HG03521 (cell line): ENCODE measurements around the gene RAD51.

Source experiments
- ATAC-seq: cut with Tn5 transposase; IDR thresholded peaks from one replicate; pipeline ENCODE4 v1.9.1; 2021; ENCODE audit warnings: mild to moderate bottlenecking, moderate library complexity; ENCODE audit not compliant: unreplicated experiment

RAD51 gene

DNA sequence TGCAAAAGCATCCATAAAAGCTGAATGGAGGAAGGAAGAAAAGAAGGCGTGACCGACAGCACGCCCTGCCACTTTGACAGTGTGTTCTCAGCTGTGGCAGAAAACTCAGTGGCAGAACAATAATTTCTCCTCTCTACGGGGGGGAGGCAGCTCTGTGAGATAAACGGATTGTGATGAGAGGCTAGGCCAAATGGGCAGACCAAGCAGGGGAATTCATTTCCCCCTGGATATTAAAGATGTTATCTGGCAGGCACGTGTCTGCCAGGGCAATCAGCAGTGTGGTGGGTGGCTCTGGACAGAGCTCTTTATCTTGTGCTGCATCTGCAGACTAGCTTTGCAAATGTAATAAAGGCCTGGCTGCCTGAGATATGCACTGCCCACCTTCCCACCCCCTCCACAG lies 62.0 kb downstream of the RAD51 start:
- ATAC-seq: no peak

DNA sequence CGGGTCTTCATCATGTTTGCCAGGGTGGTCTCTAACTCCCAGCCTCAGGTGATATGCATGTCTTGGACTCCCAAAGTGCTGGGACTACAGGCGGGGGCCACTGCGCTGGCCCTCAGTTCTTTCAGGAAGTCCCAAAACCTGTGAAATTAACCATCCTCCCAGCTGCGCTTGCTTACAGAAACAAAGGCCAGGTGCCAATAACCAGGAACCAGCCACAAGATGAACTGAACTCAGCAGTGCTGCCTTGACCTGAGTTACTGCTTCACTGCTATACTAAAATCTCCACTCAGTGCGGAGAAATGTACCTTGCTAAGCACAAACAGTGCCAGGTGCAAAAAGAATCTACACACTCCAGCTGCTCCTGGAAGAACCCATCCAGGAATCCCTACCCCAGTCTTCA lies 65.0 kb downstream of the RAD51 start:
- no peak for ATAC-seq

DNA sequence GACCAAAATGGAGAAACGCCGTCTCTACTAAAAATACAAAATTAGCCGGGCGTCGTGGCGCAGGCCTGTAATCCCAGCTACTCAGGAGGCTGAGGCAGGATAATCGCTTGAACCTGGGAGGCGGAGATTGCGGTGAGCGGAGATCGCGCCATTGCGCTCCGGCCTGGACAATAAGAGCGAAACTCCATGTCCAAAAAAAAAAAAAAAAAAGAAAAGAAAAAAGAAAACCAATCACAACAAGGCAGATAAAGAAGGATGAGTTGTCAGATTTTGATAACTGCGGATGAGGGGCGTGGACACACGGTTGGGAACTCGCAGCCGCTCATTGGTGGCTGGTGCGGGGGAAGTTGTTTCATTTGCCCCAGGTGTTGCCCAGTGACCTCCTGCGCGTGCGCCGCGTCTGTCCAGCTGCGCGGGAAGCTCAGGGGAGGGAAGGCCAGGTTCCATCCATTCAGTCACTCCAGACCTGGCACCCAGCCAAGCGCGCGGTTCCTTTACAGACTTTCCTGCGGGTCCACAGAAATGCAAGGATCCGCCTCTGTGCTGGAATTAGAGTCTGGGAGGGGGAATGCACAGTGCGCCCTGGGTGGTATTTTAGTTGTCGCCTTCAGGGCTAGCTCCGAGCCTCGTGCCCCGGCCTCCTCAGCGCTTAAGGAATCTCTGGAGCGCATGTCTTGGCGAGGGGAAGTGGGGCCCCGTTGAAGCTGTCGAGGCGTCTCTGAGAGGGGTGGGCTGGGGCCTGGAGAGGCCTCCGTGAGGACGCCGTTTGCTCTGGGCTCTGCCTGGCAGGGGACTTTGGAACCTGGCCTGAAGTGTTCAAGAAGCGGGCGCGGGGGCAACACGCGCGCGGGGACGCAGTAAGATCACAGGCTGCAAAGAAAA lies 68.2 kb downstream of the RAD51 start:
- ATAC-seq: no peak

DNA sequence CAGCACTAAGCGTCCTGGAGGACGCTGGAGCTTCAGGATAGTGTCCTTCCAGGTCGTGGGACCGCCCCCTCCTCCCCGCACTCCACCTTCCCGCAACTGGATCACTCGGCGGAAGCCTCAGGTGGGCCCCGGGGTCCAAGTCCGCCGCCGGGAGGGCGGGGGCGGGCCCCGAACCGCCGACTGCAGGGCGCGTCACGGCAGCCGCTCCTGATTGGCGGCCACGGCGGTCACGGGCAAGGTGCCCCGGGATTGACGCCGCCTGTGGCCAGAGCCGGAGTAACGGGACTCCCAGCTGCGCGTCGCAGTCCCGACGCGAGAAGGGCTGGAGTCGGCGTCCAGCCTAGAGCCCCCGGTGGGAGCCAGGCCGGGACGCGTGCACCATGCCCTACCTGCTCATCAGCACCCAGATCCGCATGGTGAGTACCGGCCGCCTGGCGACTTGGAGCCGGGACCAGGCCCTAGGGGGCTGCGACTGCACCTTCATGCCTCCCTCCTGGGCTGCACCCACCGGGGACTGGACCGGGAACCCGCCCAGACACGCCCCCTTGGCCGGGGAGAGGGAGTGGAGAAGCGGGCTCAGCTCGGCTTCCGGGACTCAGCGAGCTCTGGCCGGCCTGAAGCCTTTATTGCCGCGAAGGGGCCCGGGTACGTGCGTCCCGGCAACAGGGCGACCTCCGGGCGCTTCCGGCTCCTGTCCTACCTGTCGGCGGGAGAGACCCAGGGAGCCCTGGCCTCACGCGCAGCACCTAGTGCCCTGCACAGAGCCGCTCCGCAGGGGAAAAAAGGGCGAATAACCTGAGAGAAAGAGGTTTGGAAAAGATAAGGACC lies 69.0 kb downstream of the RAD51 start, which contains the start of gene GCHFR:
GCHFR (plus strand) TSS at position 268 of the 828 bp plus-strand sequence; CDS start at position 381, 113 bp downstream.
- peak; percentile 46 for ATAC-seq

DNA sequence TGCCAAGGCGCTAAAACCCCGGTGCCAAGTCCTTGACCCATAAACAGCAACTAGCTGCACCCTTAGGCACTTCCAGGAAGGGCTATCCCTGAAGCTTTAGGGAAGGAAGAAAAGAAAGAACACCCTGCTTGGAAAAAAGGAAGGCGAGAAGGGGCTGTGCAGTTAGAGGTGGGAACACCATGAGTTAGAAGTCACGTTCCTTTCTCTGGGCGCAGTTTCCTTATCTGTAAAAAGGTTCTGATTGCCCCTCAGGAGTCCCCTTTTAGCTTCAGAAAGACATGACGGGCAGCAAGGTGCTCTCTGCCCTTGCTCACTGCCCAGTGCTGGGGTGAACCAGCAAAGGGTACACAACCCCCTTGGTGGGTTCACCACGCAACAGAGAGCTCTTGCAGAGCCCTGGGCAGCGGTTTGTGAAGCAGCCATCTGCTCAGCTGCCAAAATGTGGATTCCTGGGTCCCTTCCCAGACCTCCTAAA lies 69.7 kb downstream of the RAD51 start:
- ATAC-seq: no peak

DNA sequence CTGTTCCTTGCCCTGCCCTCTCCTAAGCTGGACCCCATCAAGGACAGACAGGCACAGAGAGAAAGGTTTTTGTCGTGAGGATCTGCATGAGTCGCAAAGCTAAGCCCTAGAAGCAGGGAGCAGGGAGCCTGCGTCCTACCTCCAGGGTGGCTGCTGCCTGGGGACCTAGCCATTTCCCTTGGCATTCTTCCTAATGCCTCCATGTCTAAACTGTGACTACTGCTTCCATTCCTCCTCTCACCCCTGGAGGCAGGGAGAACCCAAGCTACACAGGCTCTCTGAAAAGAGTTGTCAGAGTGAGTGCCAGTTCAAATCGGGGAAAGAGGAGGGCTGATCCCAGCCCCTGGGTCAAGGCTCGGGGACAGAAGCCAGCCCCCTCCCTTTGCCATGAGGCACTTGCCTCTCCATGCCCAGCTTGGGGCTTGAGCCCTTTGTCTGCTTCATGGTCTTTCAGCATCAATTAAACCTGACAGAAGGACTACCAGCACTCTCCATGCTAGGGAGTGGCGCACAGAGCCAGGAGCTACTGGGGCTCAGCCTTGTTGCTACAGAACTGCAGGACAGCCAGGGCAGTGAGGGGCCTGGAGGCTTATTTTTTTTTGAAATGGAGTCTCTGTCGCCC lies 71.3 kb downstream of the RAD51 start:
- no peak for ATAC-seq

DNA sequence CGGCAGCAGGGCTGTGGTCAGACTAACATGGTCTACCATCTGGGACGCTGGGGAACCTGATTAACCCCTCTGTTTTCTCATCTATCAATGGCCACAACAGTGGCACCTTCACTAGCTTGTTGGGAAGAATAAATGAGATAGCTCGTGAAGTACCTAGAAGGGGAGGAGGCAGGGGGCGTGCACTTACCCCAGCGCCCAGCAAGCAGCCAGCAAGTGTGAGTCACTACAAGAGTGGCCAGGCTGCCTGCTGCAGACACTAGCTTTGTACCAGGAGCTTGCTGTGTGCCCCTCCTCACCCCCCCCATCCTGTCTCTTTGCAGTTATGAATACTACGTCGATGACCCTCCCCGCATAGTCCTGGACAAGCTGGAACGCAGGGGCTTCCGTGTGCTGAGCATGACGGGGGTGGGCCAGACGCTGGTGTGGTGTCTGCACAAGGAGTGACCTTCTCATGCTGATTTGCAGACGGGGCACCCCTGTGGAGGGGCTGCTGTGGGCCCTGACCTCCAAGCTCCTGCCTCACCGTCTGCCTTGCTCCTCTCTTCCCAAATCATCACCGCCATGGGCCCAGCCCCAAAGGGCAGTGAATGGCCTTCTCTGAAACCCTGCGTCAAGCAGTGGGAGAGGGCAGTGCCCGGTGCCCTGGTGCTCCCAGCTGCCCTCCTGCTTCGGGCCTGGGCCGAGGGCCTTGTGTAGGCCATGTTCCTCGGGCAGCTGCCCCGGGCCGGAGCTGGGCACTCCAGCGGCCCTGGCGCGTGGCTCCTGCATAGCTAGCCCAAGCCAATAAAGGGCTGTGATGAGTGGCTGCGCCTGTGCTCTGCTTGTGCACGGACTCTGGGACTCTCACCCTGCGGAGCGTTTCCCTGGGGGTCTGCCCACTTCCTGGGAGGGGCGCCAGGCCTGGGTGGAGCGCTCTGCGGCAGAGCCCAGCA lies 72.2 kb downstream of the RAD51 start:
- no peak for ATAC-seq

DNA sequence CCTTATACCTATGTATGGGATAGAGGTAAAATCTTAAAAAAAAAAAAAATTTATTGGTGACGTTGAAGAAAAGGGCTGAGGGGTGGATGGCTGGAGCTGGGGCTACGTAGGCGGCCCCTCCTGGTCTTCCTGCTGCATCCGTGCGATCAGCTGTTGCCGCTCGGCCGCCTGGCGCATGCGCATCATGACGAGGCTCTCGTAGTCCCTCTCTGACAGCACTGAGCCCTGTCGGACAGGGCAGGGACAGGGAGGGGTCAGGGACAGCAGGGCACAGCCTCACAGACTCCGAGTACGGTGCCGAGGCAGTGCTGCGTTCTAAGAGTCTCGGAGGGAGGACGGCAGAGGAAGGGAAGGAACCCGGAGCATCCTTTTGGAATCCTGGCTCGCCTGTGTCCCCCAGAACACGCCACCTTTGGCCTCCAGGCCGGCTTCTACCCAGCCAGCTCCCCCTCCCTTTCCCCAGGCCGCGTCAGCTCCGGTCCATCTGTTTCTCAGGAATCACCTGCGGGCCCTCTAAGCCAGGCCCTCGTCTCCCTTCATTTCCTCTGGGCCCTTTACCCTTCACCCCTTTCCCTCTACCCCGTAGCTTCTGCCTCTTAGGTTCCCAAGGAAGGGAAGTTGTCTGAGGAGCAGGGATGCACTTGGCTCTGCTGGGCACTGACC lies 73.0 kb downstream of the RAD51 start:
- ATAC-seq: no peak

DNA sequence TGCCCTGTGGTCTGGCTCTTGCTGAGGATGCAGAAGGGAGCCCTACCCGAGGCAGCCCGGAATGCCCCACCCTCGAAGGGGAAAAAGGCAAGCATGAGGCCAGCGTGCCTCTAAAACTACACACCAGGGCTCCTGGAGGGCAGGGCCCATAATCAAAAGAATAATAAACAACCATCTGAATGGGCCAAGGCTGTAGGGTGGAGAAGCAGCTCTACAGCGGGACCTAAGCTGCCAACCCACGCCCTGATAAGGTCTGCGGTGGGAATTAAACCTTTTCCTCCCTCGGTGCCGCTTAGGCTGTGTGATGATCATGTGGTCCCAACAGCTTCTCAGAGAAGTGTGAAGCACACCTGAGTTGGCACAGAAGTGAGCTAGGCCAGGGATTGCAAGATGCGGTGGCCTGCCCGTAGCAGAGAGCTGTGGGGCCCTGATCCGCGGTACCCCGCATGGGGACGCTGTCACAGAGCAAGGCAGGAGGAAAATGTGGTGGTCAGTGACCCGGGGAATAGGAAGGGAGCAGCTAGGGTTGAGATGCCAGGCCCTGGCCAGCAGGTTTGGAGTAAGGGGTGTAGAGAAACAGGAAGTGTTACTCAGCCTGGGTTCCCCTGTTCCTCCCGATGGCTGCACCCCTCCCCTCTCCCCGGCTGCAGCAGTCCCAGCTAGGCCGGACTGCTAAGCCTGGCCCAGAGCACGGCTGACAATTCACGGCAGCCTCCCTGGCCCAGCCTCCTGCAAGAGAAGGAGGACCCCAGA lies 73.7 kb downstream of the RAD51 start:
- ATAC-seq: no peak

DNA sequence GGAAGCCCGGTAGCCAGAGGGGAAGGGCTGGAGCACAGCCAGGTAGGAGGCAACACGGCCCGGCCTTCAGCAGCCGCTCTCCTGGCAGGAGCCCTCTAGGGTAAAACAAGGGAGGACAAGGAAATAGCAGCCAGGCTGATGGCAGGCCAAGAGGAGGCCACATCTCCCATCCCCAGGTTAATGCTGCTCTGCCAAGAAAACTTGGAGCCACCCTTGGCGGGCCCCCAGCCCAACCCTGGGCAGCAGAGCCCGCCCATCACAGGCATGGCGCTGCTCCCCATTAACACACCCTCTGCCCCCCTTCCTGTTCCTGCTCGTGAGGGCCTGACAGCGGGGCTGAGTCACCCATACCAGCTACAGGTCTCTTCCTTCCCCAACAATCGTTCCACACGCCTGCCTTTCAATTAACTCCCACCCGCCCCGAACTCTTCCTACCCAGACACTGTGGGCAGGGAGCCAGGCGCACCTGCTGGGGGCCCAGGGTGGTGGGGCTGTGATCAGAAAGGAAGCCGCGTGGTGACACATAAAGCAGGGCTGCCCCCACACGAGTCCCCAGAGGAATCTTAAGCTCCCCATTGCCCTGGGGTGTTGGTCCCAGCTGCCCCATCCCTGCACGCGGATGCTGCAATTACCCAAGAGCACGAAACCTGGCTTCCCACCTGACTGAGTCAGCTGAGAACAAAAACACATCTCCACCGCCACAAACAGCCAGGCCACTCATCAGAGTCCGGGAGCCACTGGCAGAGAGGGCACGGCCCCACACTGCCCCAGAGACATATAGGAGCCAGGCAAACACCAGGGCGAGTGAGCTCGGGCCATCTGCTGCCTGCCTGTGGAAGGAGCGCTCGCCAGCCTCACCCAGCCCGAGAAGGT lies 74.5 kb downstream of the RAD51 start, which contains the start of gene C15orf62:
C15orf62 (plus strand) TSS at position 707 of the 873 bp plus-strand sequence. CDS start 516 bp downstream, outside the sequence.
- no peak for ATAC-seq

DNA sequence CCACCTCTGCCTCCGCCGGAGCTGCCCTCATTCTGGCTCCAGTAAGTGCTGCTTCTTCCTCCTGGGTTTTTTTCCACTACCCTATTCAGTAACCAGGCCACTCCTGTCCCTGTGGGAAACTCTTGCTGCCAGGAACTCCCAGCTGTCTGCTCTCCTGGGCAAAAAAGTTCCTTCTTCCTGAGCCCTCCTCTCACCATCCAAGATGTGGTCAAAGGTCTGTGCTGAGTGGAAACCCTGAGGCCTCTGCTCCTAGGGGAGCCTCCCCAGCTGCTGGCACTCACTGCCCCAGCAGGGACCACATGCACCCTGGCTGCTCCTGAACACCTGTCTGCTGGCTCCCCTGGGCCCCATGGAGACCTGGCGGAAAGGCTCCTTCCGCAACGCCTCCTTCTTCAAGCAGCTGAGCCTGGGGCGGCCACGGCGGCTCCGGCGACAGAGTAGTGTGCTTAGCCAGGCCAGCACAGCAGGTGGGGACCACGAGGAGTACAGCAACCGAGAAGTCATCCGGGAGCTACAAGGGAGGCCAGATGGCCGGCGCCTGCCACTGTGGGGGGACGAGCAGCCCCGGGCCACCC lies 75.3 kb downstream of the RAD51 start:
- no peak for ATAC-seq

DNA sequence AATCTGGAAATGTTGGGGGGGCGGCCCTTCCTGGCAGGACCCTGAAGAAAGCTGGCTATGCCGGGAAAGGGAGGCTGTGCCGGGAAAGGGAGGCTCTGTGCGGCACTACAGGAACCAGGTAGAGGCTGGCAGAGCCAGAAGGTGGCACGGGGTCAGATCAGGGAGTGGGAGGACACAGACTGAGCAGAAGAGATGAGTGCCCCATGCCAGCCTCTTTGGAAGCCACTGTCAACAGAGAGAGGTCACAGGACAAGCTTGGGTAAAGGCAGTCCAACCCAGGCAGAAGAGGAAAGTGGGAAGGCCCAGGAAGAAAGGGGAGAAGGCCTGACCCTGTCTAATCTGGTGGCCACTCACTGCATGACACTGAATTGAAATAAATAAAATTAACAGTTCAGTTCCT lies 76.3 kb downstream of the RAD51 start:
- ATAC-seq: no peak

DNA sequence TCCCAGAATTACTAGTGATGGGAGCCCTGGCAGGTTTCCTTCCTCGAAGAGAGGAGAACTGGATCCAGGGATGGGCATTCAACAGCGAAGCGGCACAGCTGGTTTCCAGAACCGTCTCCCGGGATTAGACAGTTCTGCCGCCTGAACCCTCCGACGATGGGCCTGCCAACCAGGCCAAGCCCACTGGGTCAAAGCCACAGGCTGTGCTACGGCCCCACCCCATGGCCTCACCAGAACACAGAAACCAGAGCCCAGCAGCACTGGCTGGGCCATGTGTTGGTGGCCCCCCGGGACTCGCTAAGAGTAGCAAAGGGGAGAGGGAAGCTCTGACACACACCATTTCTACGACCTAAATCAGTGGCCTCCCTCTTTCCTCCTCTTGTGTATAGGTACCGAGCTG lies 77.0 kb downstream of the RAD51 start:
- no peak for ATAC-seq

DNA sequence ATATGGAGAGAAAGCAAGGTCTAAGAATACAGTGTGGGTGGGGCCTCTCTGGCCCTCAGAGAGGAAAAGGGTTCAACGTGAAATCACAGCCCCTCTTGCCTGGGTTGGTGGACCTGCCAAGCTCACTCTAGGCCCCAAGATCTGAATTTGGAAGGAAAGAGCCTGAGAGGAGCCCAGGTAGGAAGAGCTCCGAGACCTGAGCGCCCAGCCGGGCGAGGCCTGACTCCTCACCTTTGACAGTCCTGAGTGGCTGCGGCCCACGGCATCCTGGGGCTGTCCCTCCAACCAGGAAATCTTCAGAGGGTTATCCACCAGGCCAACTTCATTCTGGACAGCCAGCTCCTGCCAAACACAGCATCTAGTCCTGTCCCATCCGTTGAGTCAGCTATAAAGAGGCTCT lies 78.5 kb downstream of the RAD51 start:
- ATAC-seq: no peak

DNA sequence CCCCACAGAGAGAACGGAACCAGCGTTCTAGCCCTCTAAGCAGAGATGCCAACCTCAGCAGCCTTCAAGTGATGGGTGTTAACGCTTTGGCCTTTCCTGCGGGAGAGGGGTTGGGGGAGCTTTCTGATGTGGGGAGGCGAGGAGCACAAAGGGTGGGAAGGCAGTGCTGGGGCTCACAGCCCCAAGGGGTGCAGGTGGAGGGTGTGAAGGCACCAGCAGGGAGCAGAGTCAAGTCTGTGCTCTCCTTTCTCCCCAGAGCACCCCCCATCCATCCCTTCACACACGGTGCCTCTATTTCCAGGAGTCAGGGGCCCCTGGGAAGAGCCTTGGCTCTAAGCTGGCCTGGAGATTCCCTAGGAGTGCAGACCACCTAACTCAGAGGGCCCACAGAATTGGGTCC lies 78.9 kb downstream of the RAD51 start:
- ATAC-seq: no peak

DNA sequence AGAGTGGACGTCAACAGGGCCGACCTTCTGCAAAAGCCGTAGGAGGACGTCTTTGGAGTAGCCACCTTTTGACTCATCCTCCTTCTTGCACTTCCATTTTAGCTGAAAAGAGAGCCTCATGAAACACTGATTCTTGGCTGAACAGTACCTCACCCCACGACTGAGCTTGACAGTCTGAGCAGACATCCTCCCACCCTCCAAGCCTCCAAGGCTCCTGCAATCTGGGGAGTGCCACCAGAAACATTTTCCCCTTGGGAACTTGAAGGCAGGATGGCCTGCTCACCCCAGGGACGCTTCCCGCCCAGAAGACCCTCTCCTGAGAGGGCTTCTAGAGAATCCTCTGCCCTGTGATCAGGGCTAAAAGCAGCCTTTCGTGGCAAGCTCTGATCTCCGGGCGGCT lies 80.0 kb downstream of the RAD51 start:
- ATAC-seq: no peak

DNA sequence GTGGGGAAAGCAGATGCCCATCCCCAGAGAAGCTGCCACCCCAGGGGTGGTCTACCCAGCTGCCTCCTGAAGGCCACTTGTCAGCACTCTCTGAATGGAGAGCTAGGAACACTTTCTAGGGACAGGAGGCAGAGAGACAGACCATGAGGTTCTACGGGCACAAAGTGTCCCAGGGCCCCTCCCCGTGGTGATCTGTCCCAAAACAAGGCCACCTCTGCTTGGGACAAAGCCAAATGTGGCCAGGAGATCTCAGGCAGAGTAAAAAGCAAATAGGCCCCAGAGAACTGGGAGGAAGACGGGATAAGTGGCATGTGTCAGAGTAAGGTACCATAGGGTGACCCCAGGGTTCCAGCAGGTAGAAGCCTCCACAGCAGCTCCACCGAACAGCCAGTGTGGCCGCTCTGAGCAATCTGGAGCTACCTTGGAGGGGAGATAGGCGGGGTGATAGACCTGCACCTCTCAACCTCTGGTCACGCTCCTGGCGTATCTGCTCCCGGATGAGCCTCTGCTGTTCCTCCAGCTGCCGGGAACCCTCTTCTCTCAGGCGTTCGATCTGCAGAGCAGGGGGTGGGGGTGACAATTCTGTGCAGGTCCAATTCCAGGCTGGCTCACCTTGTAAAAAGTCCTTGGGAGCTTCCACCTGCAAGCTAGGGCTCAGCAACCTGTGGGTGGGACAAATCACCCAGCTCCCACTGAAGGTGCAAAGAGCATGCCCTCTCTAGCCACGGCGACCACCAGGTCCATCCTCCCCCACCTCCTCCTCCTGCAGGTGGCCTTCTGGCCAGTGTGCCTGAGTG lies 81.0 kb downstream of the RAD51 start:
- ATAC-seq: no peak
